Keratinocyte (primary cell): Measurements from ENCODE around the gene DCLK2. TPM values are rescaled to one million over a fixed set of nuclear protein-coding genes. Genes with fewer than 3 reads are reported as not detected.

Experiments used
- DNase-seq: peaks from one replicate; pipeline ENCODE4 v3.0.0-alpha.2; 2011; ENCODE audit warnings: low read depth, missing footprints, low spot score
- FAIRE-seq: peaks from 2 replicates; lab custom pipeline; 2011; peaks lifted over from hg19 to GRCh38; lab: Jason Lieb, UNC
- H2AFZ ChIP-seq: 2 replicates; pipeline ENCODE4 v1.6.0; 2012; ENCODE audit warnings: low read length, control low read depth, inconsistent platforms; ENCODE audit not compliant: control insufficient read depth
- H3K27ac ChIP-seq: 2 replicates; pipeline ENCODE4 v1.5.1; 2011; ENCODE audit warnings: low read length; ENCODE audit not compliant: control insufficient read depth, insufficient read depth
- H3K27me3 ChIP-seq: 3 replicates; pipeline ENCODE4 v1.6.0; 2011; ENCODE audit warnings: low read length; ENCODE audit not compliant: control insufficient read depth, insufficient read depth; ENCODE audit errors: extremely low read depth
- H3K36me3 ChIP-seq, 2 experiments: 2 replicates in 1 of 2; 3 replicates in 1 of 2; pipeline ENCODE4 v1.5.1; 2011; ENCODE audit warnings: low read length in 2 of 2, mild to moderate bottlenecking in 1 of 2; ENCODE audit not compliant: control insufficient read depth in 2 of 2, insufficient read depth in 2 of 2; ENCODE audit errors: extremely low read depth in 1 of 2
- H3K4me1 ChIP-seq: 3 replicates; pipeline ENCODE4 v1.5.1; 2011; ENCODE audit warnings: low read length; ENCODE audit not compliant: control insufficient read depth, insufficient read depth; ENCODE audit errors: extremely low read depth
- H3K4me2 ChIP-seq: 3 replicates; pipeline ENCODE4 v1.6.0; 2011; ENCODE audit warnings: low read depth, low read length; ENCODE audit not compliant: control insufficient read depth, insufficient read depth; ENCODE audit errors: extremely low read depth
- H3K4me3 ChIP-seq, 3 experiments: fragments of 200-600 bp in 1 of 3; sonication (generic) in 1 of 3; 2 replicates in 2 of 3; 3 replicates in 1 of 3; pipeline ENCODE4 v1.5.1; 2011 to 2016; ENCODE audit warnings: low read length in 3 of 3, mild to moderate bottlenecking in 3 of 3, control low read depth in 2 of 3, inconsistent platforms in 1 of 3, low read depth in 1 of 3, mixed read lengths in 1 of 3, mixed run types in 1 of 3, moderate library complexity in 1 of 3; ENCODE audit not compliant: control insufficient read depth in 2 of 3, insufficient read depth in 2 of 3; ENCODE audit errors: extremely low read depth in 1 of 3
- H3K79me2 ChIP-seq: 2 replicates; pipeline ENCODE4 v1.6.0; 2012; ENCODE audit warnings: low read length; ENCODE audit not compliant: control insufficient read depth, insufficient read depth
- H3K9ac ChIP-seq: 3 replicates; pipeline ENCODE4 v1.6.0; 2011; ENCODE audit warnings: low read length; ENCODE audit not compliant: control insufficient read depth, insufficient read depth; ENCODE audit errors: extremely low read depth
- H3K9me1 ChIP-seq: 3 replicates; pipeline ENCODE4 v1.6.0; 2011; ENCODE audit warnings: low read length; ENCODE audit not compliant: control insufficient read depth, insufficient read depth; ENCODE audit errors: extremely low read depth
- H3K9me3 ChIP-seq: 2 replicates; pipeline ENCODE4 v1.5.1; 2012; ENCODE audit warnings: low read depth, low read length; ENCODE audit not compliant: control insufficient read depth
- H4K20me1 ChIP-seq: 3 replicates; pipeline ENCODE4 v1.6.0; 2011; ENCODE audit warnings: low read length; ENCODE audit not compliant: control insufficient read depth, insufficient read depth; ENCODE audit errors: extremely low read depth
- EZH2 ChIP-seq: IDR thresholded peaks from one replicate; pipeline ENCODE4 v1.6.1; 2012; ENCODE audit warnings: inconsistent platforms, mild to moderate bottlenecking, low read length, moderate library complexity
- dilution Hi-C: fragments of 300-500 bp; cut with MboI; formaldehyde crosslinking; loops from one replicate; pipeline ENCODE4 v1.7.0; 2020; ENCODE audit warnings: low sequenced_read_pairs; ENCODE audit not compliant: extremely low pct_ligation_motif_present
- polyA plus RNA-seq, 5 experiments: library from polyadenylated mRNA; depleted of rRNA in 3 of 5; stranded (reverse) in 3 of 5; stranded (forward) in 1 of 5; unstranded in 1 of 5; fragments of >200 nt; gene quantifications; 1 replicate in 1 of 5; 2 replicates in 3 of 5; 3 replicates in 1 of 5; pipeline versions ENCODE4 v1.2.1 to v1.2.3, GENCODE V29; 2011 to 2012; ENCODE audit warnings: missing spikeins in 2 of 5, low read depth in 1 of 5, low replicate concordance in 1 of 5
- TF ChIP-seq, protein P1 (sequence below), 3 experiments: IDR thresholded peaks in 1 of 3; conservative IDR thresholded peaks in 1 of 3; optimal IDR thresholded peaks in 1 of 3; 2 replicates in 2 of 3; 3 replicates in 1 of 3; pipeline versions ENCODE3 to v1.5.1; 2011; ENCODE audit warnings: low read length in 3 of 3, mild to moderate bottlenecking in 3 of 3, moderate library complexity in 2 of 3, control low read depth in 1 of 3, inconsistent platforms in 1 of 3; ENCODE audit not compliant: insufficient read depth in 2 of 3; ENCODE audit errors: extremely low read depth in 1 of 3

Gene DCLK2
- polyA plus RNA-seq, 1 donor (not counting 4 experiments of a cell fraction or from before 2014, with no cell fraction given): 0.07 TPM

DNA sequence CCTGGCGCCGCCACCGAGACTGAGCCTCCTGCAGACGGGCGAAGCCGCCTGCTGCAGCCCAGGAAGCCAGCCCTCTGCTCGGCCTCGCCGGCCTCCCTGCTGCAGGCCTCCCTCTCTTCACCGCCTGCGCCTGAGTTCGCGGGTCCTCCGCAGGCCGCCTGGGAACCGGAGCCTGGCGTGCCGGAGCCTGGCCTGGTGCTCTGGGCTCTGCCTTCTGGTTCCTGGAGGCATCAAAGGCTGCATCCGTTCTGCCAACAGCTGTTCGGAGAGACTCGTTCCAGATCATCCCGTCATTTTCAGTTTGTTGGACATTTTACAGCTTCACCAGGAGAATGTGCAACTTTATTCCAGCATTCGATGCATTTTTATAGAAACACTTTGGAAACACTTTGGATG is 178.0 kb downstream of the DCLK2 start:
- Histone ChIP-seq H3K9ac (no peak overlapping the region), H3K9me1 (no peaks in the 10 kb centered on the region), H3K4me1 (peaks cover 27% of the 10 kb centered on the region), H3K36me3 (no peaks in the 10 kb centered on the region), H3K9me3 (no peaks in the 10 kb centered on the region), H4K20me1 (no peaks in the 10 kb centered on the region), H3K79me2 (no peaks in the 10 kb centered on the region), H2AFZ (no peak overlapping the region), H3K27ac (no peak overlapping the region), H3K4me3 (no peak overlapping the region), H3K4me2 (no peak overlapping the region), H3K27me3 (no peaks in the 10 kb centered on the region)
- dilution Hi-C loops: no loop called here
- FAIRE-seq (no peak), DNase-seq (no peak)
- TF ChIP-seq, protein P1, sequence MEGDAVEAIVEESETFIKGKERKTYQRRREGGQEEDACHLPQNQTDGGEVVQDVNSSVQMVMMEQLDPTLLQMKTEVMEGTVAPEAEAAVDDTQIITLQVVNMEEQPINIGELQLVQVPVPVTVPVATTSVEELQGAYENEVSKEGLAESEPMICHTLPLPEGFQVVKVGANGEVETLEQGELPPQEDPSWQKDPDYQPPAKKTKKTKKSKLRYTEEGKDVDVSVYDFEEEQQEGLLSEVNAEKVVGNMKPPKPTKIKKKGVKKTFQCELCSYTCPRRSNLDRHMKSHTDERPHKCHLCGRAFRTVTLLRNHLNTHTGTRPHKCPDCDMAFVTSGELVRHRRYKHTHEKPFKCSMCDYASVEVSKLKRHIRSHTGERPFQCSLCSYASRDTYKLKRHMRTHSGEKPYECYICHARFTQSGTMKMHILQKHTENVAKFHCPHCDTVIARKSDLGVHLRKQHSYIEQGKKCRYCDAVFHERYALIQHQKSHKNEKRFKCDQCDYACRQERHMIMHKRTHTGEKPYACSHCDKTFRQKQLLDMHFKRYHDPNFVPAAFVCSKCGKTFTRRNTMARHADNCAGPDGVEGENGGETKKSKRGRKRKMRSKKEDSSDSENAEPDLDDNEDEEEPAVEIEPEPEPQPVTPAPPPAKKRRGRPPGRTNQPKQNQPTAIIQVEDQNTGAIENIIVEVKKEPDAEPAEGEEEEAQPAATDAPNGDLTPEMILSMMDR (optimal IDR thresholded peaks at IDR 0.05 in 1 of 3, IDR thresholded peaks at IDR 0.05 in 1 of 3, conservative IDR thresholded peaks at IDR 0.05 in 1 of 3; ENCODE audit: extremely low read depth in 1 of 3, insufficient read depth in 2 of 3, low read length in 3 of 3): no peak
- no peak for TF ChIP-seq EZH2

DNA sequence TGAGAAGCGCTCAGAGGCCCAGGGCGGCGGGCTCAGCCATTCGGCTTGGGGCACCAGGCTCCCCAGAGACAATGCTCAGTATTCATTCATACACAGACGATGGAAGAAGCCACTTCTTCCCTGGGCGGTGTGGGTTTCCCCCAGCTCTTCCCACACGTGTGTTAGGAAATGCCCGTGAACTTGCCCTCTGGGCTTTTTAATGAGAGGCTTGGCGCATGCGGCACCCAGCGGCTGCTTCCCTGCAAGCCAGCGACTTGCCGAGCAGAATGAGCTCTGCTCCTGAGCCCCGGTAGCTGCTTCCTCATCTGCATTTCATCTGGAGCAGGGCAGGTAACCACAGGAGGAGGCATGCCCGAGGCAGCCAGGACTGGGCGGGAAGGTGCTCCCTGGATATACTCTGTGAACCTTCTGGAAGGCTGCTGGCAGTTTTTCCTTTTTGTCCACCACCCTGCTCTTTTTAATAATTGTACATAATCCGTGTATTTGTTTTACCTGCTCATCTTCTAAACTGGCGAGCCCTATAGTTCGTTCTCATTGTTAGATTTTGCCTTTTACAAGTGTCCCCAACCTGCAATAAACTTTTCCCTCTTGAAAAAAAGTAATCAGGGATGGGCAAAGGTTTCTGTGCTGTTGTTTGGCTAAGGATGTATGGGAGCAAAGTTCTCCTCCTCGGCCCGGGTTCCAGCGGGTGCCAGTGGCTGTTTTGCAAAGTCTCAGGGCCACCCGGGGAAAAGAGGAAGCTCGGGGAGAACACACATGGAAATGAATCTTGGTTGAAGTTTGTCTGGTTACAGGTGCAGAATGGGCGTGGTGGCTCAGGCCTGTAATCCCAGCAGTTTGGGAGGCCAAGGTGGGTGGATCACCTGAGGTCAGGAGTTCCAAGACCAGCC is 178.8 kb downstream of the DCLK2 start:
- dilution Hi-C loops: no loop called here
- FAIRE-seq (peak; percentile 85), DNase-seq (peak; percentile 76)
- Histone ChIP-seq H3K9ac (no peak overlapping the region), H3K4me1 (peaks cover 27% of the 10 kb centered on the region), H3K9me3 (no peaks in the 10 kb centered on the region), H3K79me2 (no peaks in the 10 kb centered on the region), H3K36me3 (no peaks in the 10 kb centered on the region), H3K27me3 (no peaks in the 10 kb centered on the region), H4K20me1 (no peaks in the 10 kb centered on the region), H3K9me1 (no peaks in the 10 kb centered on the region), H2AFZ (peak overlapping the region; percentile 21), H3K4me3 (no peak overlapping the region), H3K4me2 (peak overlapping the region; percentile 56), H3K27ac (peak overlapping the region; percentile 36)
- no peak for TF ChIP-seq EZH2
- TF ChIP-seq, protein P1 (optimal IDR thresholded peaks at IDR 0.05 in 1 of 3, IDR thresholded peaks at IDR 0.05 in 1 of 3, conservative IDR thresholded peaks at IDR 0.05 in 1 of 3; ENCODE audit: extremely low read depth in 1 of 3, insufficient read depth in 2 of 3, low read length in 3 of 3): peak; percentile 31 to 43 (median 34)
